Ecto neural progenitor cell (in vitro differentiated cells): ENCODE results near the gene TIGD2.
"Not testable (repeated sequence)": the region's sequence is repeated elsewhere in the genome, so short reads cannot be mapped to it uniquely, and the experiment has no call there.

ENCODE experiments used
- DNase-seq: peaks from one replicate; pipeline ENCODE4 v3.0.0-alpha.2; 2018; ENCODE audit warnings: low spot score

The TIGD2 gene

DNA sequence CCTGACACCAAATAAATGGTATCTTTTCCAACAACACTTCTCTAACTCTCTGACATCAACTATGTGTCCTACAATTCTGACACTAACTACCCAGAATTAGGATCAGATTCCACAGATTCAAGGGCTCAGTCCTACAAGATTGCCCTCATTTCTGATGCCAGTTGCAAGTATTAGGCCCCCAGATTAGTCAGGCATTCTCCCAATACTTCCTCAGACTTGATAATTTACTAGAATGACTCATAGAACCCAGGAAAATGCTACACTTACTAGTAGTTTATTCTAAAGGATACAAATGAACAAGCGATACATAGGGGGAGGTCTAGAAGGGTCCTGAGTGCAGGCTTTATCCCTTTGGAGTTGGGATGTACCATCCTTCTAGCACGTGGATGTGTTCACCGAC lies 8.5 kb downstream of the TIGD2 start:
- no peak for DNase-seq

- DNase-seq = no peak
Observed at GRCh38 chr4:89121387-89122068, 10.2 kb downstream of the TIGD2 start.

DNA sequence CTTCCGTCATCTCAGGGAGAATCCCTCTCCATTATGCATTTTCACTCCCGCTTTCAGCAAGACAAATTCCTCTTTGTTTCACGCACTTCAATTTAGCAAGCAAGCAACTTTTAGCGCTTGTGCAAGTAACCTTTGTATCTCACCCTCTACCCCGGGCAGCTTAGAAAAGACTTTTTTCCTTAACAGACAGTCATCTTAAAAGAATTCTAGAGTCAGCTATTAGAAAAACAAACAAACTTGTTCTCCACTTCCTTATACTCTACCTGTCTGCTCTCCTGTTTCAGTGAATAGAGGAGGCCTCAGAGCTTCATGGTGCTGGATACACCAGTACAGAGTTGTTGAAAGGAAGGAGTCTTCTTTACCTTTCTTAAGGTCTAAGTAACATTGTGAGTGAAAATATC lies 12.1 kb downstream of the TIGD2 start:
- no peak for DNase-seq

DNA sequence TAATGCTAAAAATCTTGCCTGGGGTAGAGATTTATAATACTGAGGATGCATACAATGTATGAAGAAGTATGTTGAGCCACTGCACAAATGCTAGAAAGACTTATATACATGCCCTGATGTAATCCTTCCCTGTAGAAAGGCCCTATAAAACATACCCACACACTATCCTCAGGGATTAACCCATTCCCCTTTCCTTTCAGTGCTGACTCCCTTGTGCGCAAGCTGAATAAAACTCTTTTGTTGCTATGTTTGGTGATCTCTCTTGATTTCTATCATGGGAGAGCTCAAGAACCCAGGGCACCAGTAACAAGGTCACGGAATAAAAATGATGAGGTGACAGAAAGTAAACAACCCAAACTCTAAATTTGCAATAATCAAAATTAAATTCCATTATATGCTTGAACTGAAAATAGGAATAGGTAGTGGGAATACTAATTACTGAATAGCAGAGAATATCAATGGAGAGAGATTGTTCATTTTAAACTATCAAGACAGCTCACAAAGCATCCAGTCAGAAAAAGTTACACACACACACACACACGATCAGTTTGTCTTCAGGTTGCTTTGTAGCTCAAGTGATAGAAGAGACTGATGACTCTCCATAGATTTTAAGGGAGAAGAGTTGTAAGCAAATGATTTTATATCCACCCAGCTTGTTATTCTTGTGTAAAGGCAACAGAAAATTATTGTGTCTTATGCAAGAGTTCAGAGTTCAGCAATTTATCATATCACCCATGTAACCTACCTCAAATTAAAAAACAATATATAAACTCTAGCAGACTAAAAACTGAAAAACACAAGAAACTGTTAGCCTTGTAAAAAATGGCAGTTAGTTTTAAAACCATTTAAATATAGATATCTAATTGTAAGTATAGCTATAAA lies 14.8 kb downstream of the TIGD2 start:
- DNase-seq = no peak

- DNase-seq = no peak
Observed at GRCh38 chr4:89129080-89129640, 17.8 kb downstream of the TIGD2 start.

DNA sequence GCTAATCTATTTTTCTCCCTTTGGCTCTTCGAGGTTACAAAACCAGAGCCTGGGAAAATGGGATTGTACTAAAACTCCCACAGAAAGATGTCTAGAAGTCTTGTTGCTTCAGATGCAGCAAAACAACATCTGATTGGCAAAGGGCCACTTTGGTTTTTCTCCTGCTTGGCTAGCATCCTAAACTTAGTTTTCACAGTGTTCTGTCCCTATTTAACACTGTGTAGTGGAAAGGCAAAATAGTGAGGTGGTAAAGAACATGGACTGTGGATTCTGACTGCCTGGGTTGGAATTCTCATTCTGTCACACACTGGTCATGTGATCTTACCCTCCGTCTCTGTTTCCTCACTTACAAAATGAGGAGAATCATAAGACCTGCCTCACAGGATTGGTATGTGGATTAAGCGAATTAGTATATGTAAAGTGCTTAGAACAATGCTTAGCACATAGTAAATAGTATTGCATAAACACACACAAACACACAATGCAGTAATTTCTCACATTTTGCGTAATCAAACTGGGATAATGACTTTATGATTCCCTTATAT lies 23.5 kb downstream of the TIGD2 start:
- DNase-seq = no peak

GRCh38 chr4:89136525-89136924 lies 25.2 kb downstream of the TIGD2 start:
- DNase-seq = no peak

GRCh38 chr4:89137231-89137630 lies 25.9 kb downstream of the TIGD2 start:
- no peak for DNase-seq

- no peak for DNase-seq
Observed at GRCh38 chr4:89137695-89138094, 26.4 kb downstream of the TIGD2 start.

- DNase-seq = no peak
Observed at GRCh38 chr4:89140168-89140759, 28.9 kb downstream of the TIGD2 start.

- no peak for DNase-seq
Observed at GRCh38 chr4:89142691-89143669, 31.6 kb downstream of the TIGD2 start.

DNA sequence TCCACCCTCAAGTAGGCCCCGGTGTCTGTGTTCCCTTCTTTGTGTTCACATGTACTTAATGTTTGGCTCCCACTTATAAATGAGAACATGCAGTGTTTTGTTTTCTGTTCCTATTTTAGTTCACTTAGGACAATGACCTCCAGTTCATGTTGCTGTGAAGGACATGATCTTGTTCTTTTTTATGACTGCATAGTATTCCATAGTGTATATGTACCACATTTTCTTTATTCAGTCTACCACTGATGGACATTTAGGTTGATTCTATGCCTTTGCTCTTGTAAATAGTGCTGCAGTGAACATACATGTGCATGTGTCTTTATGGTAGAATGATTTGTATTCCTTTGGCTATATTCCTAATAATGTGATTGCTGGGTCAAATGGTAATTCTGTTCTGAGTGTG lies 33.3 kb downstream of the TIGD2 start:
- not testable (repeated sequence) for DNase-seq

DNA sequence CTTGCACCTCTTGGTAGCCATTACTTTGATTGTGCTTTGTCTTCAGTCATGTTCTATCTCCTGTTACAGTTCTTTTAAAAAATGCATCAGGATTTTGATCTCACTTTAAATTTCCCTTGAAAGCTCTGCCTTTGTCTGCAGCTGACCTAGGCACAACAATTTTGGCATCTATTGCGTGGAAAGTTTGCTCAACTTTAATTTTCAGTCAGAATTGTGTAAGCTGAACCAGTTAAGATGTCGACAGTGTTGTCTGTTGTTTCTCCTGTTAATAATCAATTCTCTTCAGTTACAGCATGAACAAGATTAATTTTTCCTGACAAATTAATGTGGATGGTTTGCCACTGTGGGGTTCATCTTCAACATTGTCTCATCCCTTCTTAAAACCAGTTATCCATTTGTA lies 34.9 kb downstream of the TIGD2 start:
- DNase-seq = no peak

GRCh38 chr4:89152972-89153371 lies 41.6 kb downstream of the TIGD2 start:
- DNase-seq = no peak

GRCh38 chr4:89156174-89156914 lies 45.0 kb downstream of the TIGD2 start:
- no peak for DNase-seq

GRCh38 chr4:89157488-89158024 lies 46.2 kb downstream of the TIGD2 start:
- DNase-seq = no peak

- no peak for DNase-seq
Observed at GRCh38 chr4:89158884-89159503, 47.7 kb downstream of the TIGD2 start.

DNA sequence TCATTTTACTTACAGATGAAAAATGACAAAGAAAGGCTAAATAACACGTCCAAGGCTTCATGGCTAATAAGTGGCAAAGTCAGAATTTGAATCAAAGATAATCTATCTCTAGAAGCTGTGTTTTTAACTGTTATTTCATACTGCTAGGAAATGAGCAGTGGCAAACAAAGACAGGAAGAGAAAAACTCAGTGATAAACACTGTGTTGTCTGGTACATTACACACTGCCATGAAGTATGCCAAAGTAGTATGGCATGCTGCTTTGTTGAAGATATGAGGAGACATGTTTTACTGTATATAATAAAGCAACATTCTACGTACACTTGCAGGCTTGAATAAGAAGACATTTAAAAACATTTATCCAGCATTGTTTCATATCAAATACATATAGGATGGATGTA lies 49.5 kb downstream of the TIGD2 start:
- no peak for DNase-seq

GRCh38 chr4:89161841-89162240 lies 50.5 kb downstream of the TIGD2 start:
- DNase-seq = no peak

GRCh38 chr4:89162496-89162895 lies 51.2 kb downstream of the TIGD2 start:
- no peak for DNase-seq
